Measurements from ENCODE around the gene ANKFY1. TPM values are rescaled to one million over a fixed set of nuclear protein-coding genes. Genes with fewer than 3 reads are reported as not detected.

ANKFY1 gene
- total RNA-seq, 4 donors from 2014 or later, result 43.3 to 49.8 (median 46.7) TPM

GRCh38 chr17:4177806-4178205 lies 86.0 kb downstream of the ANKFY1 start:
- H3K27me3 ChIP-seq, result no peaks in the 10 kb centered on the region
- no peak overlapping the region for H3K4me3 ChIP-seq
- H3K36me3 ChIP-seq, result peaks cover 0 to 99% (median 45%) of the 10 kb centered on the region in 3 donors
- H3K9me3 ChIP-seq, result no peaks in the 10 kb centered on the region
- DNase-seq (ENCODE audit: low spot score in 2 of 2), result no peak
- WGBS, 2 donors, result 94% methylated on average over 21 of the region's 21 CpGs
- no peak overlapping the region for H3K27ac ChIP-seq
- H3K4me1 ChIP-seq, result no peaks in the 10 kb centered on the region
- TF ChIP-seq EP300 (IDR thresholded peaks at IDR 0.05) (no peak), CTCF (IDR thresholded peaks at IDR 0.05) (no peak), POLR2A (IDR thresholded peaks at IDR 0.05) (no peak)

GRCh38 chr17:4176808-4177472 lies 86.8 kb downstream of the ANKFY1 start:
- H3K4me3 ChIP-seq, result no peak overlapping the region
- DNase-seq (ENCODE audit: low spot score in 2 of 2), result no peak
- no peak overlapping the region for H3K27ac ChIP-seq
- H3K27me3 ChIP-seq, result no peaks in the 10 kb centered on the region
- peaks cover under 1 to 99% (median 50%) of the 10 kb centered on the region in 3 donors for H3K36me3 ChIP-seq
- H3K4me1 ChIP-seq, result no peaks in the 10 kb centered on the region
- WGBS, 2 donors, result 84 to 88% methylated on average over 12 of the region's 12 CpGs
- no peaks in the 10 kb centered on the region for H3K9me3 ChIP-seq
- no peak for TF ChIP-seq POLR2A (IDR thresholded peaks at IDR 0.05)
- no peak for TF ChIP-seq CTCF (IDR thresholded peaks at IDR 0.05)
- TF ChIP-seq EP300 (IDR thresholded peaks at IDR 0.05), result no peak

- Histone ChIP-seq H3K4me1 (no peaks in the 10 kb centered on the region), H3K27ac (peak overlapping the region in 1 of 4 donors; percentile 22), H3K9me3 (no peaks in the 10 kb centered on the region), H3K36me3 (peaks cover 3 to 99% (median 56%) of the 10 kb centered on the region in 3 donors), H3K4me3 (no peak overlapping the region), H3K27me3 (no peaks in the 10 kb centered on the region)
- TF ChIP-seq CTCF (IDR thresholded peaks at IDR 0.05) (no peak), EP300 (IDR thresholded peaks at IDR 0.05) (no peak), POLR2A (IDR thresholded peaks at IDR 0.05) (no peak)
- 79 to 83% methylated on average over 25 of the region's 25 CpGs for WGBS, 2 donors
- no peak for DNase-seq (ENCODE audit: low spot score in 2 of 2)
Measured at GRCh38 chr17:4175921-4176807, 87.6 kb downstream of the ANKFY1 start.

GRCh38 chr17:4174556-4174955 lies 89.2 kb downstream of the ANKFY1 start:
- TF ChIP-seq CTCF (IDR thresholded peaks at IDR 0.05) (no peak), POLR2A (IDR thresholded peaks at IDR 0.05) (no peak), EP300 (IDR thresholded peaks at IDR 0.05) (no peak)
- 87 to 91% methylated on average over 3 of the region's 3 CpGs for WGBS, 2 donors
- H3K4me3 ChIP-seq, result no peak overlapping the region
- DNase-seq (ENCODE audit: low spot score in 2 of 2), result no peak
- H3K27ac ChIP-seq, result no peak overlapping the region
- H3K4me1 ChIP-seq, result no peaks in the 10 kb centered on the region
- no peaks in the 10 kb centered on the region for H3K9me3 ChIP-seq
- no peaks in the 10 kb centered on the region for H3K27me3 ChIP-seq
- peaks cover 3 to 100% (median 65%) of the 10 kb centered on the region in 3 donors for H3K36me3 ChIP-seq

- H3K36me3 ChIP-seq, result peaks cover 3 to 100% (median 68%) of the 10 kb centered on the region in 3 donors
Measured at GRCh38 chr17:4173781-4174180, 90.0 kb downstream of the ANKFY1 start.

More at GRCh38 chr17:4173781-4174180, 90.0 kb downstream of the ANKFY1 start:
- Histone ChIP-seq H3K27me3 (no peaks in the 10 kb centered on the region), H3K27ac (no peak overlapping the region), H3K9me3 (no peaks in the 10 kb centered on the region), H3K4me1 (no peaks in the 10 kb centered on the region), H3K4me3 (no peak overlapping the region)
- TF ChIP-seq CTCF (IDR thresholded peaks at IDR 0.05) (no peak), POLR2A (IDR thresholded peaks at IDR 0.05) (no peak), EP300 (IDR thresholded peaks at IDR 0.05) (no peak)
- DNase-seq (ENCODE audit: low spot score in 2 of 2), result no peak
- WGBS, 2 donors, result 88 to 94% methylated on average over 6 to 7 of the region's 7 CpGs

Measured in tibial nerve (tissue), 4 donors.